C4-2B (cell line): ENCODE measurements around the gene FAM111A.

Experiments
- H3K27ac ChIP-seq: fragments of 450-650 bp; 2 replicates; pipeline ENCODE4 v1.5.1; 2017
- ZFX ChIP-seq: fragments of 450-650 bp; IDR thresholded peaks from 2 replicates; pipeline ENCODE4 v1.6.1; 2017
- TF ChIP-seq, protein P1 (sequence below): fragments of 450-650 bp; conservative IDR thresholded peaks from 2 replicates; pipeline ENCODE4 v1.5.1; 2017; ENCODE audit warnings: mild to moderate bottlenecking

The FAM111A gene

DNA sequence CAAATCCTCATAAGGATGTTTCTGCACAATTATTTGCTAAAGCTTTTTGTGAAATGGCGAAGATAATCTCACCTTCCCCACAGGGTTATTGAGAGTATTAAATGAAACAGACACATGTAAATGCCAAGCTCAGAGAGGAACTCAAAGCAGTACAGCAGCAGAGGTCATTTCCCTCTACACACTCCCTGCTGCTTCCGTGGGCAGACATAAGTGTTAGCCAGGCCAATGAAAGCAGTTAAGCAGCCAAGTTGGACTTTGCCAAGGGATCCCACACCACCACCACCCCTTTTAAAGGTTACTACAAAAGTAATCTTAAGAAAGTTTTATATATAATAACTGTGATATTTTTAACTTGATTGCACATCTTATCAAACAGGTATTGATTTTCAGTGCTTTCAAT, 4.0 kb upstream of the FAM111A start:
- TF ChIP-seq ZFX: no peak
- TF ChIP-seq, protein P1, sequence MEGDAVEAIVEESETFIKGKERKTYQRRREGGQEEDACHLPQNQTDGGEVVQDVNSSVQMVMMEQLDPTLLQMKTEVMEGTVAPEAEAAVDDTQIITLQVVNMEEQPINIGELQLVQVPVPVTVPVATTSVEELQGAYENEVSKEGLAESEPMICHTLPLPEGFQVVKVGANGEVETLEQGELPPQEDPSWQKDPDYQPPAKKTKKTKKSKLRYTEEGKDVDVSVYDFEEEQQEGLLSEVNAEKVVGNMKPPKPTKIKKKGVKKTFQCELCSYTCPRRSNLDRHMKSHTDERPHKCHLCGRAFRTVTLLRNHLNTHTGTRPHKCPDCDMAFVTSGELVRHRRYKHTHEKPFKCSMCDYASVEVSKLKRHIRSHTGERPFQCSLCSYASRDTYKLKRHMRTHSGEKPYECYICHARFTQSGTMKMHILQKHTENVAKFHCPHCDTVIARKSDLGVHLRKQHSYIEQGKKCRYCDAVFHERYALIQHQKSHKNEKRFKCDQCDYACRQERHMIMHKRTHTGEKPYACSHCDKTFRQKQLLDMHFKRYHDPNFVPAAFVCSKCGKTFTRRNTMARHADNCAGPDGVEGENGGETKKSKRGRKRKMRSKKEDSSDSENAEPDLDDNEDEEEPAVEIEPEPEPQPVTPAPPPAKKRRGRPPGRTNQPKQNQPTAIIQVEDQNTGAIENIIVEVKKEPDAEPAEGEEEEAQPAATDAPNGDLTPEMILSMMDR: no peak
- no peak overlapping the region for H3K27ac ChIP-seq

DNA sequence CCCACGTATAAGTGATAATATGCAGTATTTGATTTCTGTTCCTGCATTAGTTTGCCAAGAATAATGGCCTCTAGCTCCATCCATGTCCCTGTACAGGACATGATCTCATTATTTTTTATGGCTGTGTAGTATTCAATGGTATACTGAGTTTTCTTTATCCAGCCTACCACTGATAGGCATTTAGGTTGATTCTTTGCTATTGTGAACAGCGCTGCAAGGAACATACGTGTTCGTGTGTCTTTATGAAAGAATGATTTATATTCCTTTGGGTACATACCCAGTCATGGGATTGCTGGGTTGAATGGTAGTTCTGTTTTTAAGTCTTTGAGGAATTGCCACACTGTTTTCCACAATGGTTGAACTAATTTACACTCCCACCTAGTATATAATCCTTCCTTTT, 1.5 kb upstream of the FAM111A start:
- TF ChIP-seq, protein P1: no peak
- TF ChIP-seq ZFX: no peak
- no peak overlapping the region for H3K27ac ChIP-seq

DNA sequence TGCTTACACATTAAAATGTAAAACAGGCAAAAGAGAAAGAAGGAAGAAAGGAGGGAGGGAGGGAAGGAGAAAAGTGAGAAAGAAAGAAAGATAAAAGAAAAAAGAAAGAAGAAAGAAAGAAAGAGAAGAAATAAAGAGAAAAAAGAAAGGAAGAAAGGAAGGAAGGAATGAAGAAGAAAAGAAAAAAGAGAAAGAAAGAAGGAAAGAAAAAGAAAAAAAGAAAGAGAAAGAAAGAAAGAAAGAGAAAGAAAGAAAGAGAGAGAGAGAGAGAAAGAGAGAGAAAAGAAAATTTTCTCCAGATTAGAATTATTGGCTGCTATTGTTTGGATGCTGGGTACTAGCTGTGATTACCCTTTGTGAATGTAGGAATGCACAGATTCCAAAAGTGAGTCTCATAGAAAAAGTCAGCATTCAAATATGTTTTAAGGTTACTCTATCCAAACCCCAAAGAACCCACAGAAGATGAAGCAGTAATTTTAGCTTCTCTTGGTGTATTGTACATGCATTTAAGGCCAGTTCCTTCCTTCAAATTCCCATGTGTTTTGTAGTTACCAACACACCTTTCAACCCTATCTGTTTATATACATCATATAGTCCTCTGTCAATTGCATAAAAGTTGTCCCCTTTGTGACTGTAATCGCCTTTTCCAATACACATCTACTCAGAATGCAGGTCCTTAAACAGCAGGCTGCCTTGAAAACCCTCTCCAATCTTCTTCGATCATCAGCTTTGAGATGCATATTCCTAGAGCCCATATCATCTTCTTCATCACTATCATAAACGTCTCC, 789 bp upstream of the FAM111A start:
- peak overlapping the region; percentile 72 for H3K27ac ChIP-seq
- TF ChIP-seq, protein P1: no peak
- no peak for TF ChIP-seq ZFX

DNA sequence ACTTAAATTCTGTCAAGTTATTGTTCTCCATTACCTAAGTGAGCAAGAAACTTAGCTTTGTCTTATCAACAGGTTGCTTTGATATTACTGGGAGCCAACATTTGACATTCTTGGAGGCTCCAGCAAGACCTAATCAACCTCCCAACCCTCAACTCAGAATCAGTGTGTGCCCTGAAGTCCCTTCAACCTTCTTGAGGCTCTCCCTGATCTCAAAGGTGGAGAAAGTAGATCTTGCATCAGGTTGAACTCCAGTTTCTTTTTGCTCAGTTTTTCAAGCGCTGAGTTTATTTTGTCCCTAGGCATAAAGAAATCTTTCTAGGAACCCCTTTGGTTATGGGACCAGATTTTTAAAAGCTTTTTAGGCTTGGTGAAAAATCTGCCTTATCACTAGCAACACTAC, 1.4 kb downstream of the FAM111A start:
- TF ChIP-seq, protein P1: no peak
- no peak for TF ChIP-seq ZFX
- peak overlapping the region; percentile 80; the same call in 1 of the 2 replicates for H3K27ac ChIP-seq

DNA sequence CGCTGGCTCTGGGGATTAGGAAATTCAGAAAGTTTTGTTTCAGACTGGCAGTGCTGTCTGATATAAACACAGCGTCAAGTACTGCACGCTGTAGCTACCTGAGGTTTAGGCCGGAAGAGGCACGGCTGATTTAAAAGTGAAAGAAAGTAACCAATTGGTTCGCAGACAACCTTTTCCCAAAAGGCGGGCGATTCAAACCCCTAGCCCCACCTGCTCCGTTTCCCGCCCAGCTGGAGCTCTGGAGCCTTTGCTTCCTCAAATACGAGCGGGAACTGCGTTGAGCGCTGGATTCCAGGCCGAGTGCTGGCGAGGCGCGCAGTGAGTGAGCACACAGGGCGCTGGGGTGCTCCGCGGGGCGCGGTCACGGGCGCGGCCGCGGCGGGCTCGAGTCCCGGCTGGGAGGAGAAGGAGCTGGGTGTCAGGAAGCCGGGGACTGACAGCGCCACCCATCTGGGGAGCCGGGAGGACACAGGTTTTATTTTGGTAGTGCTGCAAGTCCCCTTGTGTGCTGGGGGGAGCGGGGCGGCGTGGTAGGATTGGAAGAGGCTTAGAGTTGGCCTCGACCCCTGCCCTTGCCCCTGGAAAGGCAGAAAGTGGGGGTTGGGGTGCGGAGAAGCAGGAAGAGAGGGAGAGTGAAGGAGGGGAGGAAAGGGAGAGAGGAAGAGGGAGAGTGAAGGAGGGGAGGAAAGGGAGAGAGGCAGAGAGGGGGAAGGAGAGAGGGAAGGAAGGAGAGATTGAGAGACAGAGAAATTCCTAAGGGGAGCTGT, 2.1 kb downstream of the FAM111A start:
- TF ChIP-seq, protein P1: peak; percentile 28
- no peak for TF ChIP-seq ZFX

DNA sequence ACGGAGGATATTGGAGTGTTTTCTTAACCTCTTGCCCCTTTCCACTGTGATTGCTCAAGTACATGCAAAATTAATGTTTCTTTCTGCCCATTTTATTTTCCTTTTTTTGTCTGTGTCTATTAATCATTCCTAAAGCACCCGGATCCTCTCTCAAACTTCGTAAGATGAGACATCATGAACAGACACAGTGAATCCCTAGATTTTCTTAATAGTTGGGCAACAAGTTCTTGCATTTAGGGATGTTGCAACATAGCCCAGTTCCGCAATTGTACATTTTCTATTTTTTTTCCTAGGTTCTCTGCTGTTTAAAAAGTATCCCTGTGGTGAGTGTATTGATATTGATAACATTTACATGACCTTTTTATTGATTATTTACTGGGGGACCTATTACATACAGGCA, 2.9 kb downstream of the FAM111A start:
- H3K27ac ChIP-seq: 0 out of 2 replicates have a peak overlapping the region, but pooled peaks have one; percentile 80

More for the DNA sequence above, 2.1 kb downstream of the FAM111A start:
- peak overlapping the region; percentile 80 for H3K27ac ChIP-seq

More for the DNA sequence above, 2.9 kb downstream of the FAM111A start:
- no peak for TF ChIP-seq ZFX
- TF ChIP-seq, protein P1: no peak
